ENCODE measurements around the gene ACSL3.

DNA sequence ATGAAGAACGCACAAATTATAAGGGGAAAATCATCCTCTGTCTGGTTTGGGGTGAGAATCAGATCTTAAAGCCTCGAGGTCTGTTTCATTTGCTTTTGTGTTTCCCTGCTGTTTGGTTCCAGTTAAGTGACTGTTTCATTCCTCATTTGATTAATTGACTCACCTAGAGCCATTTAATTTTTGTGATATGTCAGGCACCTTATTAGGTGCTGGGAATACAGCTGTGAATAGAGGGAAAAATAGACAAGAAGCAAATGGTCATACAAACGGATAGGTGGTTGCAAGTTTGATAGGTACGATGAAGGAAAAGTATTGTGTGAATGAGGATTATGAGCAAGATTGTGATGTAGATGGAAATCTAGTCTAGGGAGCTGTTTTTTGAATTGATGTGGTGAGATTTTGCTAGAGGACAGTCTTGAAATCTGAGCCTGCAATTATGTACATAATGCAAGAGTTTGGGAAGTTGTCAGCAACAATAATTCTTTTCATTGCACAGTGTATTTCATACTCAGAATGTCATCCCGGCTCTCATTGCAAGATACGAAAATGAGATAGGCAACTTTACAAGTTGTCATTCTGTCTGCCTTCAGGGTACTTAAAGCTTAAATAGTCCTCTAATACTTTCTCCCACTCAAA is 2.2 kb downstream of the ACSL3 start:
- TF ChIP-seq, protein P1, sequence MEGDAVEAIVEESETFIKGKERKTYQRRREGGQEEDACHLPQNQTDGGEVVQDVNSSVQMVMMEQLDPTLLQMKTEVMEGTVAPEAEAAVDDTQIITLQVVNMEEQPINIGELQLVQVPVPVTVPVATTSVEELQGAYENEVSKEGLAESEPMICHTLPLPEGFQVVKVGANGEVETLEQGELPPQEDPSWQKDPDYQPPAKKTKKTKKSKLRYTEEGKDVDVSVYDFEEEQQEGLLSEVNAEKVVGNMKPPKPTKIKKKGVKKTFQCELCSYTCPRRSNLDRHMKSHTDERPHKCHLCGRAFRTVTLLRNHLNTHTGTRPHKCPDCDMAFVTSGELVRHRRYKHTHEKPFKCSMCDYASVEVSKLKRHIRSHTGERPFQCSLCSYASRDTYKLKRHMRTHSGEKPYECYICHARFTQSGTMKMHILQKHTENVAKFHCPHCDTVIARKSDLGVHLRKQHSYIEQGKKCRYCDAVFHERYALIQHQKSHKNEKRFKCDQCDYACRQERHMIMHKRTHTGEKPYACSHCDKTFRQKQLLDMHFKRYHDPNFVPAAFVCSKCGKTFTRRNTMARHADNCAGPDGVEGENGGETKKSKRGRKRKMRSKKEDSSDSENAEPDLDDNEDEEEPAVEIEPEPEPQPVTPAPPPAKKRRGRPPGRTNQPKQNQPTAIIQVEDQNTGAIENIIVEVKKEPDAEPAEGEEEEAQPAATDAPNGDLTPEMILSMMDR (IDR thresholded peaks at IDR 0.05), result no peak
- no peak for TF ChIP-seq POLR2A (IDR thresholded peaks at IDR 0.05)

Data from testis (tissue), 2 donors.